Suppressor macrophage (primary cell): ENCODE results near the gene IYD.
A peak's percentile ranks its signal among the peaks of the same experiment; 100 is the strongest.

Experiments used
- DNase-seq, 4 experiments: peaks; one replicate each; pipeline ENCODE4 v3.0.0-alpha.2; 2020 to 2022

Gene IYD

DNA sequence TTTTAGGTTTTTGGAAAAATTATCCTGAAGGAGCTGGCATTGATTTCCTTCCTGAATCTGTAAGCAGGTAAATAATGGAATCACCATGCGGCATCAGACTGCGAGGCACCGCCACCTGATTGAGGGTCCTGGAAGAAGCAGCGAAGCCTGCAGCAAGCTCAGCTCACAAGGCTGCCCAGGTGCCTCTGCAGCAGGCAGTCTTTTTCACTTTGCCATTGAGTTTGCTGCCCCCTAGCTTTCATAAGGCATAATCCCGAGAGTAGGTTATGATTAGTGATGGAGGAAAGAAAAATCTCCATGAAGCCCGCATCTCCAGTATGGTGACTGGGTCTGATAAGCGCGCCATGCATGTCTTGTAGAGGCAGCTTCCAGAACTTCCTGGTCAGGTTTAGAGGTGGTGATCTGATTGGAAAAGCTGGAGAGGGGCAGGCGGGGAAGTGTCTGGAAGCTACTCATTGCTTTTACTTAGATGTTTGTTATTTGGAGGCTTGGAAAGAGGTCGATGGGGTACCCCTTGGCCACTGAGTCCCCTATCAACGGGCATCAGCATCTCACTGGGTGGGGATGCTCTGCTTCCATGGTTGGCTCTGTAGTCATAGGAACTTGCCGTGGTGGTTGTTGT lies 26.7 kb downstream of the IYD start:
- peak; percentile 35 to 67 (median 54) for DNase-seq

DNA sequence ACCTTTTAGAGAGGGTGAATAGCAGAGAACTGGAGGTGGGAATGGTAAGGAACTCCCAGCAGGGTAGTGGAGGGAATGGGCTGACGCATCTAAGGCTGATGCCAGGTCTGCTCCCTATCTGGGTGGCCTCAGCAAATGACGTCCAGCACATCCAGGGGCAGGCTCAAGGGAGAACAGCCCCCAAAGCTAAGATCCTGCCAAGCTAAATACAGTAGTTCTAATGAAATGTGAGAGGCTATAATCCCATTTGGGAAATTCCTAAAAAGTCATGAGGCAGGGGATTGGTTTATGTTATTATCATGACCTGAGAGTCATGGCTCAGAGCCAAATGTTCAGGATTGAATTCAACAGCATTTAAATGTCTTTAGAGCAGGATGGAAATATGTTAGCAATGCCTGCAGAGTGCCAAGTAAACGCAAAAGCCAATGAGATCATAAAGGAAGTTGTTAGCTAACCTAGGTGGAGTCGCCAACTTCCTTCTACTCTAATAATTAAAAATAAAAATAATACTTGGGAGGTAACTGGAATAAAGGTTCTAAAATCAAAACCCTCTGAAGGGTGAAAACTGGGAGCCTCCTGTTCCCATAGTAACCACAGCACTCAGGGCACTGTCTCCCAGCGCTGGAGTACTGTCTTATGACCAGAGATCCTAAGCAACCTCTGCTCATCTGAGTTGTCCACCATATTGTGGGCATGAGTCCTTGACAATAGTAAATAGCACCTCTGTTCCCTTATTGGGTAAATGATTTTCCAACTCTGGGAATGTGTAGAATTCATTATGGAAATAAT lies 34.8 kb downstream of the IYD start:
- DNase-seq, result peak in 1 of 4 experiments; percentile 6

DNA sequence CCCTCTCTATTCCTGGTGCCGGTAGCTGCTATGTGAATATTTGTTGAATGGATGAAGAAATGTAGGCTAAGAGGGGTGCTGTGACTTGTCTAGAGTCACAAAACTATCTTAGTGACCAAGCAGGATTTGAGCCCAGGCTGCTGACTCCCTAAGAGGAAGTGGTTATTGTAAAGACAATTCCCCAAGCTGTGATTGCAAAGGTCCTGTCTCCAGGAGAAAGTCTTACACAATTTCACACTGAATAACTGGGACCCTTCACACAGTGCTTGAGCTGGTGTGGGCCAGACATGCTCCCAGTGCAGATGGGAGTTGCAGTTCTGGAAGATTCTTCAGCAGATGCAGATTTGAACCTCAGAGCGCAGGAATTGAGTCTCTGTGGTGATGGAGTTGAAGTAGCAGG lies 38.1 kb downstream of the IYD start:
- DNase-seq, result peak; percentile 55 to 75 (median 66)

DNA sequence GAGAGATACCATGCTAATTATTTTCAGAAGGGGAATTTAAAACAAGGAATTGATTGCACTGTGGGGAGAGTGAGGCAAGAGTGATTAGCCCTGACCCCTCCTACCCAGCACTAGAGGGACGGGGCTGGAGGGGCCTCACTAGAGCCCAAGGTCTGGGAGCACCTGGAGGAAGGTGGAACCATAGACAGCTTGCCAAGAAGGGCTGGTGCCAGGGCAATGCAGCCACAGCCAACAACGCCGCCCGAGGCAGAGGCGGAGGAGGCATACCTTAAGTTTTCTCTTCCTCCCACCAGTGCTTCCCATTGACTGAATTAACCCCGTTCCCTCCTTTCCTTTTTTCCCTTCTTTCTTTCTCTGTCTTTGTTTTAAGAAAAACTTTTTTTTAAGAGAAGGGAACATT lies 40.0 kb downstream of the IYD start:
- no peak for DNase-seq

DNA sequence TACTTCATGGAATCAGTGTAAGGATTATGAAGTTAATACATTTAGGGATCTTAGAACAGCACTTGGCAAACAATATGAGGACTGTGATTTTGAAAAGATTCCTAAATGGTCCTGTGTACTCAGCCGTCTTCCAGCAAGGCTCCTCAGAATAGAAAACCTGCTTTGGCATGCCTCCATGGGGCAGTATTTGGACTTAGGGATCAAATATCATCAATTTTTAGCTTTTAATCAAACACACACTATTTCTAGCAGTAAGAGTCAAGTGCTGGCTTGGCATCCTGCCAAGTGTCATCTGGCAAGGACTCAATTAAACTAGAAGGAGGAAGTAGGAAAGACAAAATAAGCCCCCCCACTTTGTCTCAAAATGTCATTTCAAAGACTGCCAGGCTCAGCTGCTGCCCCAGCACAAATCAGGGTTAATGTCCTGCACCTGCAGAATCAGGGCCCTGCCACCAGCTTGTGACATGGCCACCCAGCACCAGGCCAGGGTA lies 40.8 kb downstream of the IYD start:
- DNase-seq, result peak; percentile 57 to 66 (median 60)

DNA sequence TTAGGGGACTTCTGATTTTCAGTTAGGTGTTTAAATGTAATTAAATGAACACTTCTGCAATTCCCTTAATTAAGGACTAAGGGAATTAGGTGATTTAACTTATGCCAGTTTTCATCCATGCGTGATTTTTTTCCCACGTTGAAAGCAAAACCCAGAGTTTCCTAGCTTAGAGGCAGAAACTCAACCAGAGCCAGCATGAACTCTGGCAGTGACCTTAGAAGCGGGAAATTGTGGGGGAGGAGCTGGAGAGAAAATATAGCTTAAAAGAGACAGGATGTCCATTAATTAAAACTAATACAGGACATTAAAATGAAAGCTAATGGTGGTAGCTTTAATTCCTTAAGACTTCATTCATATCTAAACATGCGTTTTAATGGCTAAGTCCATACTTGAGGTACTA lies 41.6 kb downstream of the IYD start:
- no peak for DNase-seq

DNA sequence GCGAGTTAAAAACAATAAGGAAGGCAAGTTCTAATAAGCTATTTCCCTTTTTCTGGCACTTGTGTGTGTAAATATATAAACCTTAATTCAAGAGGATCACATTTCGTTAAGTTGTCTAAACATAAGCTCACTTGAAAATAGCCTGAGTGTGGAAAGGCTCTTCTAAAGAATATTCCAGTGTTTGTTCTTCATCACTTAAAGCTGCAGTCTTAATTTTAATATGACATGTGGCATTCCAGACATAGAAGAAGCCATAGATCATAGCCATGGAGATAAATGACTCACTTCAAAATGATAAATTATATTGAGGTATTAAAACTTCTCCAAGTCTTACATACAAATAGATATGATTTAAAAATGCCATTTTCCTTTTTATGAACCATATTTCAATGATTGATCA lies 42.1 kb downstream of the IYD start:
- DNase-seq, result no peak

DNA sequence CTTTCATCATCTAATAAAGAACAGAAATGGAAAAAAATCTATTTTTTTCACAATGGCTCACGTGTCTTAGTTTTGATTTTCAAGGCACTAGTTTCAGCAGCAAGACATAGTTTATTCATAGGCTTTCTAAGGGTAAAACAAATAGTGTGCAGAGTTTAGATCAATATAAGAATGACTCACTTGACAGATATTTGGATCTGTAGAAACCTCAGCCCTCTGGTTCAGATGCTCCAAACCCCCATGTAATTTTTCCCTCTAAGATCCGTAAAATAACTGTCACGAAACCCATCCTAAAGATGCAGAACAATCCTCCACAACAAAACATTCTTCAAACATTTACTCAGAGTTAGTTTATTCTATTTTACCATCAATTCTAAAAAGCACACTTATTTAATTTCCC lies 43.4 kb downstream of the IYD start:
- no peak for DNase-seq

DNA sequence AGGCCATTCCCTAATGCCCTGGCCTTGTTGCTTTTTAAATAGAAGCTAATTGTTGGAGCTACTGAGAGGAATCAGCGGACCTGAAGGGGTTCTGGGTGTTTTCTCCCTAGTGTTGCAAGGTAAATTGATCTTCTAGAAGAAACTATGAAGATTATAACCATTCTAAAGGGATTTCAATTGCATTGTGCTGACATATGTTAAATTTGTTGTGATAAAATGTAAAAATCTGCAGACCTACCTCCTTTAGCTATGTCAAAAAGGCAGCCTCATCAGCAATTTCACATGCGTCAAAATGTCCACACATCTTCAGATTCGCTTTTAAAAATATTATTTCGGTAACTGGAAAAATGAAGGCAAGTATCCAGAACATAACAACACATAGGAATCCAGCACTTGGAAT lies 44.4 kb downstream of the IYD start:
- DNase-seq, result no peak

DNA sequence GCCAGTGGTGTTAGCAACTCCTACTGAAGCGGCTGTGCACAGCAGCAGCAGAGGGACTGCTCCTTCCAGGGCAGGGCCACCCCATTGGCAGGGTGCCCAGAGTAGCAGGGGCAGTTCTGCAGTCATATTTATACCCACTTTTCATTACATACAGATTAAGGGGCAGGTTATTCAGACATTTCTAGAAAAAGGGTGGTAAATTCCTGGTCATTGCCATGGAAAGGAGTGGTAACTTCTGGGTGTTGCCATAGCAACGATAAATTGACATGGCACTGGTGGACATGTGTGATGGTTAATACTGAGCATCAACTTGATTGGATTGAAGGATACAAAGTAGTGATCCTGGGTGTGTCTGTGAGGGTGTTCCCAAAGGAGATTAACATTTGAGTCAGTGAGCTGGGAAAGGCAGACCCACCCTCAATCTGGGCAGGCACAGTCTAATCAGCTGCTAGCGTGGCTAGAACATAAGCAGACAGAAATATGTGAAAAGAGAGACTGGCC lies 45.0 kb downstream of the IYD start:
- DNase-seq, result no peak

DNA sequence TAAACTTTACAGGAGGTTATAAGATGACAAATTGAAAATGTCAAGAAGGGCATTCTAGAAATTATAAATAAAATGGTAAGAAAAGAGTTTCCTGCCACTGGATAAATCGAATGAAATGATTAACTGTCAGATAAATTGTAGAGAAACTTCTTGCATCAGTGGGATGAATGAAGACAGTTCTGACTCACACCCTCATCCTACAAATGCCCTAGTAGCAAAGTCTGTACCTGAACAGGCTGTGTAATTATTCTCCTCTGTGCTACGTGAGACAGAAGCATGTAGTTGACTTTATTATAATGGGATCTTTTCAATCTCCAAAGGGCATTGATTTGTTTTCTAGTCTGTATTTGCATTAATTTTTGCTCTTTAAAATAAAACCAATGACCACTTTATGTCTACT lies 47.3 kb downstream of the IYD start:
- DNase-seq, result no peak

DNA sequence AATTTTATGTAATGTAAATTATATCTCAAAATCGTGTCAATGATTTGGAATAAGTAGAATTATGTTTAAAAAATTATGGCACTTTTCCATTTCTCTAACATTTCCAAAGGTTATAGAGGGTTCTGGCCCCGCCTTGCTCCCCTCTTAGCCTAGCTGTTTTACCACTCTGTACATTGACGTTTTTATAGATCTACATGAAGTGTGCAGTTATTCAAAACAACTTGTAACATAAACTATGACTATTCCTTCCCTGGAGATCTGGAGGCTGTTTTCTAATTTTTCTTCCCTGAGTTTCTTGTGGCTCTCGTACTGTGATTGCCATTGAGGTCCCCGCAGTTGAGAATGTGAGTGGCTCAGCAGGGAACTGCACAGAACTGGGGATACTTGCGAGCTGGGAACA lies 48.4 kb downstream of the IYD start:
- DNase-seq, result no peak

DNA sequence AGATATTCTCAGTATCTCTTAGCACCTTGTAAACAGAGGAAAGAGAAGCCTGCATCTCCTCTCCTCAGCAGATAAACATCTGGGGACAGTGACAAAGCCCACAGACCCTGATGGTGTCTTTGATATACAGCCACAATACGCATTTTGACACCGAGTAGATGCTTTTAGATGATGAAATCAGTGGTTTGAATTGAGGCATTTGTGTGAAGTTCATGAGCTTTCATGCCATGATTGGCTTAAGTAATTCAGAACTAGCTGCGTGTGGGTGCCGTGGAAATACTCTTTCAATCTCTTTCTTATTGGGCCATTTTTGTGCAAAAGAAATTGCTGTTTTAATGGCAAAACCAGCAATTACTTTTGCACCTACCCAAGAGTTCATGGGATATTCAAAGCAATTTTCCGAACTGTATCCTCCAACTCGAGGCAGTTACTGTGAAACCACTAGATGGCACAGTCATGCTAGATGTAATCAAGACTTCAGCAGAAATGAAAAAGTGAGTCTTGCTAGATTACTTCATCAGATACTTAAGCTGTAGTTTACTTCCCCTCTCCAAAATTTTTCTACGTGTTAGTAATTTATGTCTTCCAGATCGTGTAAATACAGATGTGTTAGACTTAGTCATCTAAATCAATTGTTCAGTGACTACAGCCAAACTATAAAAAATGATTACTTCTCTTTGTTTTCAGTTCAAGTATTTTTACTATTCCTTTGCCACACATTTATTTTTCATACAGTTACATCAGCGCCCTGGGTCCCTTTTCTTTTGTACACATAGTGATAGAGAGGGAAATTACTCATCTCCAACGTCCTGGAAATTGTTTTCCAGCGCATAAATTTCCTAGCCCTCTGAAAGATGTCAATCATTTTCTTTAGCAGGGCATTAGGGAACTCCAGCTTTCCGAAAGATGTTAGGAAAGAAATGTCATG lies 49.4 kb downstream of the IYD start:
- peak; percentile 59 to 83 (median 70) for DNase-seq

DNA sequence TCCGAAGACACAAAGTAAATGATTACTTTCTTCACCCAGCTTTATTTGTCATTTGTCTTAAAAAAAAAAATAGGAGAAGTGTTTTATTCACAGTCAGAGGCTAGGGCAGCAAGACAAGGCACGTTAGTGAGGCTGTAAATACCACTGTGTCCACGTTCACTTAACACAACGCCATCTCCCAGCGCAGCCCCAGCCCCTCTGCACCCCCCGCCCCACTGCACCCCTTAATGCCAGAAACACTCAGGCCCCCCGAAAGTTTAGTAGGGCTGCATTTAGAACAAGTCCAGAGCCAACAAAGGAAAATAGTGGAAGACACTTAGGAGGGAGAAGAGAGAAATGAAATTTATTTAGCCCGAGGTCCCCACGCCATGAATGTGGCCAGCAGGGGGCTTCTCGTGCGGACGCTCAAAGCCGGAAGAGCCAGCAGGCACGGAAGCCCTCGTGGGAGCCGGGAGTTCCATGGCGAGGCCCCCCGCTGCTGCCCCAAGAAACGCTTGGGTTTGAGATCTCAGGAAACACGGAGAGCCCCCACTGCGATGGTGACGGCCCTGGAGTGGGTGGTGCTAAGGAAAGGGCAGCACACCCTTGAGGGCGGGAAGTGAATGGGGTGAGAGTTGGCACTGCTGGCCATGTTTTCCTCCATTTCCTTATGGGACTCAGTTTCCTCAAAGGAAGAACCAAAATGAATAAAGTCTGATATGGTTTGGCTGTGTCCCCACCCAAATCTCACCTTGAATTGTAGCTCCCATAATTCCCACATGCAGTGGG lies 50.2 kb downstream of the IYD start:
- peak; percentile 54 to 77 (median 67) for DNase-seq

DNA sequence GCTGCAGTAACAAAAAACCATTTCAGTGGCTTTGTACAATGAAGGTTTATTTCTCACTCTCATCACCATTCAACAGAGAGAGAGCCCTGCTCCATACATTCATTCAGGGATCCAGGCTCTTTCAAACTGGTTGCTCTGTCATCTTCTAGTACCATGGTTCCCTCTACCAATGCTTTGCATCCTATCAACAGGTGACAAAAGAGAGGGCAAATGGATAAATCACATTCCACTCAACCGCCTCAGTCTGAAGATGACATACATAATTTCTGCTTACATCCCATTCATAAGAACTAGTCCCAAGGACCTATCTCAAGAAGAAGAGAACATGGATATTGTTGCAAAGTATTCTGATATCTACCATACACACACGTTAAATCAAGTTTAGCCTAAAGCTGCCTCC lies 51.6 kb downstream of the IYD start:
- no peak for DNase-seq

DNA sequence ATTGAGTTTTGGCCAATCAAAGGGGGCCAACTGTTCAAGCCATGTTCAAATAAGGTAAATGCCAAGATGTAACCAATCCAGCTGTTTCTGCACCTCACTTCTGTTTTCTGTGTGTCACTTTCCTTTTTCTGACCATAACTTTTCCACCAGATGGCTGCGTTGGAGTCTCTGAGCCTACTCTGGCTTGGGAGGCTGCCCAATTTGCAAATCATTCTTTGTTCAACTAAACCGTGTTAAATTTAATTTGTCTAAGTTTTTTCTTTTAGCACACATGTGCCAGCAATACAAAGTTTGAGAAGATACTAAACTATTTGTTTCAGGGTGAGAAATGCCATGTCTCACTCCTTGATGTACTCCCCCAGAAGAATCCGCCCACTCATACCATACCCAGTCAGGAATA lies 52.1 kb downstream of the IYD start:
- no peak for DNase-seq

DNA sequence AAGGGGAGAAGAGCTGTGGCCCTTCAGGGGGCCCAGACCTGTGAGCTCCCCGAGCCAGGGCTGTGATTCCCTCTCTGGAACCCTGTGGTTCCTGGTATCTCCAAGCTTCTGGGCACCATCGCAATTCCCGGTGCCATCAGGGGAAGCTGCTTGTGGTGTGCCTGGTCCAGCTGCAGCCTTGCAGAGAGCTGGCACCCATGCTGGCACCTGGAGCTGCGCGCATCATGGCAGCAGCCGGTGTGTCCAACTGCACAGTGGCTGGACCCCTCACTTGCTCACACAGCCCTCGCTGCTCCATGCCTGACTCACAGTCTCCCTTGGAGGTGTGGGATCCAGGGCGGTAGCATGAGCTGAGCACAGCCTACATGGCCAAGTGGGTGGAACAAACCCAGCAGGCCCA lies 56.7 kb downstream of the IYD start:
- no peak for DNase-seq

DNA sequence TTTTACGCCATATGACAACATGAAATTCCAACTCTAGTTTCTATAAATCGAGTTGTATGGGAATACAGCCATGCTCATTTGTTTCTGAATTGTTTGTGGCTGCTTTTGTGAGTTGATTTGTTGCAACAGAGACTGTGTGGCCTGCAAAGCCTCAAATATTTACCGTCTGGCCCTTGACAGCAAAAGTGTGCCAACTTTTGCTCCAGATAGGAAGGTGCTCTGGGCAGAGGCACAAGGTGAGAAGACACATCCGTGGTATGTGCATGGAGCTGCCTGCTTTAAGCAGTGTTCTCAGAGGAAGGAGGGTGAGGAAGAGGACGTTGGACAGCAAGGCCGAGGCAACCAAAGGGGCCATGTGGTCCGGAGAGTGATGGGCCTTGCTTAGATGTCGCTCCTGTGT lies 57.4 kb downstream of the IYD start:
- no peak for DNase-seq

DNA sequence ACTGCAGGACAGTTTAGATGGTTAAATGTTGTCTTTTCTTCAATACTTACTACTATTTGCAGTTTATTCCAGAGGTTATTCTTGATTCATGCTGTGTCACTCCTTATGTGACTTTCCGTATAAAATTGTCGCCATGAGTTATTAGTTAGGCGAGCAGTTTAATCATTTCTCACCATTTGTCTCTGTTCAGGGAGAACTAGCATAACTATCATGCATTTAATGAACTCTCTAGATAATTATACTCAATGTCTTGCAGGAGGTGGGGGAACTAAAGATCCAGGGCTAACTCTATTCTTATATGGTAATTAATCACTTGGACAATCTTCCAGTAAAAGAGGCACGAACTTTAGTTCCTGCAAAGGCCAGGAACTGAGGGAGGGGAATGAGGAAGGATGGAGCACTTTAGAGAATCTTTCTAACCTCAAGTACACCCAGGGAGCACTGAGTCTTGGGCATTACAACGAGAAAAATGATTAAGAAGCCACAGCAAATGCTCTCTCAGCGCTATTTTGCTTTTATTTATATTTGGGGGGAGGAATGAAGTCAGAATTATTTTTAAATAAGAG lies 58.3 kb downstream of the IYD start:
- DNase-seq, result no peak

DNA sequence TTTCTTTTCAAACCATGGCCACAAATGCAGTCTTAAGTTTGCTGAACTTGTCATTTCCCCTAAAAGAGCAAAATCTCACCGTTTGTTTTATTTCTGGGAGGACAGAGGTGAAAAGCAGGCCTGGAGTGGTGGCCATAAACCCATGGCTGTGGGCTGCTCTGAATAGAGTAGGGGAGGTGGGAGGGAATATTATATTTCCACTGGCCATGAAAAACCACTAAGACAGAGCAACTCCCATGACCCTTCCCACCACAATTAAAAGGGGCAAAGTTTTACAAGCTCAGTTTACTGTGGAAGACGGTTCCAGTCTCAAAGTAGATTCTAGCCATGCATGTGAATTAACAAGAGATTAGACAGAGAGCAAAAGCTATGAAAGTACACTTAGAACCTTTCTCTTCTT lies 59.0 kb downstream of the IYD start:
- no peak for DNase-seq

DNA sequence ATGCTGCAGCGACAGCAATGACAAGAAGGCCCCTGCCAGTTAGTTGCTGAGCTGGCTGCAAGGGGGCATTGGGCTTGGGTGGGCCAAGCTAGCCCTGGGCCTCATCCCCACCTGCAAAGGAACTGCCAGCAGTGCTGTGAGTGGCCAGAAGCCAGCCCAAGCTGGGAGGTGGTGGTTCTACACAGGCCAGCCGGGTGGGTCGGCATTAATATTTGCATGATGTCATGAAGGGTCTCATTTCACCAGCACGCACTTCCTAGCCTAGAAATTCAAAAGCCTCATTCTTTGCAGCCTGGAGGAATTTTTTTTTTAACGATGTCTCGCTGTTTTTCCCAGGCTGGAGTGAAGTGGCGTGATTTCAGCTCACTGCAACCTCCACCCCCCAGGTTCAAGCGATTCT lies 62.0 kb downstream of the IYD start:
- no peak for DNase-seq

DNA sequence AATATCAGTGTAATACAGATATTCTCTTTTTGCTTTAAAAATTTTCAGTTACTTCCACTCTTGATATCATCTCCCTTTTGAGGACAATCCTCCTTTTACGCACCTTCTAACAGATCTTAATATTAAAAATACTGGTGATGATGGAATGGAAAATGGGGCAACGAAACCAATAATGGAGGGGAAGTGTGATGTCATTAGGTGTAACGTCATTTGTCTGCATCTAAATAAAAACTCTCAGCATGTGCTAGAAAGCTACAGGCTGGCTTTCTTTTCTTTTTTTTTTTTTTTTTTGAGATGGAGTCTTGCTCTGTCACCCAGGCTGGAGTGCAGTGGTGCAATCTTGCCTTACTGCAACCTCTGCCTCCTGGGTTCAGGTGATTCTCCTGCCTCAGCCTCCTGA lies 66.5 kb downstream of the IYD start:
- no peak for DNase-seq
